Adipocyte (in vitro differentiated cells): ENCODE results near the gene HIVEP1.

Experiments used
- DNase-seq: peaks from one replicate; pipeline ENCODE4 v3.0.0-alpha.2; 2015; ENCODE audit warnings: low read depth
- H3K27me3 ChIP-seq: replicated peaks from 2 replicates; pipeline ENCODE4 v1.7.0; 2013; ENCODE audit warnings: mild to moderate bottlenecking, low read length, moderate library complexity; ENCODE audit not compliant: control insufficient read depth, insufficient read depth
- H3K36me3 ChIP-seq: 2 replicates; pipeline ENCODE4 v1.7.0; 2013; ENCODE audit warnings: low read length, mild to moderate bottlenecking, moderate library complexity; ENCODE audit not compliant: control insufficient read depth, insufficient read depth, severe bottlenecking
- H3K4me1 ChIP-seq: 2 replicates; pipeline ENCODE4 v1.7.0; 2013; ENCODE audit warnings: mild to moderate bottlenecking, low read length, moderate library complexity; ENCODE audit not compliant: control insufficient read depth, insufficient read depth
- H3K4me3 ChIP-seq: 2 replicates; pipeline ENCODE4 v1.7.0; 2013; ENCODE audit warnings: mild to moderate bottlenecking, low read length, moderate library complexity
- H3K9ac ChIP-seq: 2 replicates; pipeline ENCODE4 v1.7.0; 2013; ENCODE audit warnings: mild to moderate bottlenecking, low read length, moderate library complexity
- H3K9me3 ChIP-seq: 2 replicates; pipeline ENCODE4 v1.7.0; 2013; ENCODE audit warnings: mild to moderate bottlenecking, low read length, moderate library complexity; ENCODE audit not compliant: control insufficient read depth

HIVEP1 gene

DNA sequence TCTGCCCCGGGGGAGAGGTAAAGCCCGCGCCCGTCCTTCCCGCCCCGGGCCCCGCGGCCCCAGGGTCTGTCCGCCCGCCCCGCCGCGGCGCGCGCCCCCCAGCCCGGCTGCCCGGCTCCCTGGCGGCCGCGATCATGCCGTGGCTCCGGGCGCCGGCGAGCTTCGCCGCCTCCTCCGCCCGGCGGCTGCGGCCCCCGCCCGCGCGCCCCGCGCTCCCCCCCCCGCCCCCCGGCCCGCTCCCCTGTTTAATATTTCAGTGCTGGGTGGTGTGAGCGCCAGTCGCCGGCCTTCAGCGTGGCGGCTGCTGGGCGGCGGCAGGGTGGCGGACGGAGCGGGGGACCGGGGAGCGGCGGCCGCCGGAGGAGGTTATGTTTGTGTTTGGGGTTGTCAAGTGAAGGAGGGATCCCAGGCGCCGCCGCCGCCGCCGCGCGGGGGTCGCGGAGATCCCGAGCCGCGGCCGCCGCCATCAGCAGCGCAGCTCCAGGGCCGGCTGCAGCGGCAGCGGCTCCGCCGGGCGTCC lies at the start of gene HIVEP1:
Gene HIVEP1 (plus strand): TSS at position 275 of the 520 bp plus-strand sequence. CDS start 3,317 bp downstream, outside the sequence.
- Histone ChIP-seq H3K36me3 (peaks cover 9% of the 10 kb centered on the region), H3K9me3 (no peaks in the 10 kb centered on the region), H3K27me3 (no peaks in the 10 kb centered on the region), H3K4me3 (peak within 1 kb of the TSS; percentile 83), H3K4me1 (peaks cover 31% of the 10 kb centered on the region), H3K9ac (peak within 1 kb of the TSS; percentile 87)
- no peak for DNase-seq

DNA sequence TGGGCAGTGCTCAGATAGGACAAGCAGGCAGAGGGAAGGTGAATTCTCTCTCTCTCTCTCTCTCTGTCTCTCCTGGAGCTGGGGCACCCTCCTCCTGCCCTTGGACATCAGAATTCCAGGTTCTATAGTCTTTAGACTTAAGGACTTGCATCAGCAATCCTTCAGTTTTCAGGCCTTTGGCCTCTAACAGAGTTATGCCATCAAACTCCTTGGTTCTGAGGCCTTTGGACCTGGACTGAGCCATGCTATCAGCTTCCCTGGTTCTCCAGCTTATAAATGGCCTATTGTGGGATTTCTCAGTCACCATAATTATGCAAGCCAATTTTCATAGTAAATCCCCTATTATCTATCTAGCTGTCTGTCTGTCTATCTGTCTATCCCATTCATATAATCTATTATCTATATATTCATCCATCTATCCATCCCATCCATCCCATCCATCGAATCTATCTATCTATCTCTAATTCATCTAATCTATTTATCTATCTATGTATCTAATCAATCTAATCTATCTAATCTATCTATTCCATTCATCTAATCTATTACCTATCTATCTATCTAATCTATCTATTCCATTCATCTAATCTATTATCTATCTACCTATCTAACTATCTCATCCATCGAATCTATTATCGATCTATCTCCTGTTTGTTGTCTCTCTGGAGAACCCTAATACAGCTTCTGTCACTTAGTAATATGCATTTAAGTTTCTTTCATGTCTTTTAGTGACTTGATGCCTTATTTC lies 48.2 kb upstream of the HIVEP1 start:
- Histone ChIP-seq H3K27me3 (no peaks in the 10 kb centered on the region), H3K4me3 (no peak overlapping the region), H3K36me3 (no peaks in the 10 kb centered on the region), H3K9ac (no peak overlapping the region), H3K4me1 (peaks cover 10% of the 10 kb centered on the region), H3K9me3 (no peaks in the 10 kb centered on the region)
- no peak for DNase-seq

DNA sequence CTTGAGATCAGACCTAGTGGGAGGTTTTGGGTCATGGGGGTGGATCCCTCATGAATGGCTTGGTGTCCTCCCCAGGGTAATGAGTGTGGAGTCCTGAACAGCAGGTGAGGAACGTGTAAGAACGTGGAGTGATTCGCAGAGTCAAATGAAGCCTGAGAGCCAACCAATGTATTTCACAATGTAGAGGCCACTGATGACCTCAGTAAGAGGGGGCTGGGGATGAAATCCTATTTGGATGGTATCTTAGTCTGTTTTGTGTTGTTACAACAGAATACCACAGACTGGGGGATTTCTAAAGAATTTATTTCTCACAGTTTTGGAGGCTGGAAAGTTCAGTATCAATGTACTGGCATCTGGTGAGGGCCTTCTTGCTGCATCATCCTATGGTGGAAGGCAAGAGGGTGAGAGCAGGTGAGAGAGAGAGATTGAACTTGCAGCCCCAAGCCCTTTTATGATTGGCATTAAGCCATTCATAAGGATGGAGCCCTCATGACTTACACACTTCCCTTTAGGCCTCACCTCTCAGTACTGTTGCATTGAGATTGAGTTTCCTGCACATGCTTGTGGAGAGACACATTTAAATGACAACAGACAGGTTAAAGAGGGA lies 47.3 kb upstream of the HIVEP1 start:
- no peak overlapping the region for H3K4me3 ChIP-seq
- no peaks in the 10 kb centered on the region for H3K36me3 ChIP-seq
- peaks cover 17% of the 10 kb centered on the region for H3K4me1 ChIP-seq
- no peak overlapping the region for H3K9ac ChIP-seq
- H3K27me3 ChIP-seq, result no peaks in the 10 kb centered on the region
- no peak for DNase-seq
- no peaks in the 10 kb centered on the region for H3K9me3 ChIP-seq

DNA sequence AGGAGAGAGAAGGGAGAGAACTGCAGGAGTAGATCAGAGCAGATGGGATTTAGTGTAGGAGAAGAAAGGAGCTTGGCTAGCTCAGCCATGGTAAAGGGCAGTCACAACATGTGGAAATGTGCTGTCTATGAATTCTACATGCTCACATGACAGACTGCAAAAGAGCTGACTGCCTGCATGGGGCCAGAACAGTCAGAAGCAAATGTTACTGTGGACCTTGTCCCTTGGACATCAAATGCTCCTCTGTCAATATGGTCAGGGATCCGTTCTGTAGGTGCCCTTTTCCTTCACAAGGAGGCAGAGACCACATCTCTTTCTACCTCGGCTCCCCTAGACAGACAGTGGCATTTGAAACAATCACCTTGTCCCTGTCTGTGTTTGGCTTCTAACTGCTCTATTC lies 46.6 kb upstream of the HIVEP1 start:
- H3K27me3 ChIP-seq, result no peaks in the 10 kb centered on the region
- no peaks in the 10 kb centered on the region for H3K36me3 ChIP-seq
- no peak overlapping the region for H3K9ac ChIP-seq
- H3K9me3 ChIP-seq, result no peaks in the 10 kb centered on the region
- DNase-seq, result no peak
- H3K4me1 ChIP-seq, result peaks cover 22% of the 10 kb centered on the region
- no peak overlapping the region for H3K4me3 ChIP-seq

DNA sequence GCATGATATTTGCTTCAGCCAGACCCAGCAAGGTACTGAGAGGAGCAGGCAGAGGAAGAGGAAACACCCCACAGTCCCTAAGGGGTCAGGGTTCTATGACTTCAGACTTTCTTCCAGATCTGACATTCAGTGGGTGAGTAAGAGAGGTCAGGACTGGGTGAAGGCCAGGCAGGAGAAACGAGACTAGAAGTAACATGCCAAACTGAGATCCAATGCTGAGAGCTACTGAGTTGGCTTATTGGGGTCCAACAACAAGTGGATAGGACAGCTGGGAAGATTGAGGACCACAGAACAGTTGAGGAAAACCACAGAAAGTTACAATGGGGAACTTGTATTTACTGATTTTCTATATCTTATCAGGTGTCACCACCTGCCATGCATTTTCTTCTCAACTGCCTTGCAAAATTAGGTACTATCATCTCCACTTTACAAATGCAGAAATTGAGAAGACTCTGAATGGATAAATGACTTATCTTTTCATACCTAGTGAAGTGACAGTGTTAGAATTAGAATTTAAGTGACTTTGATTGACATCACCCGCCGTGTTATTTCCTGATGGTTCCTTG lies 43.8 kb upstream of the HIVEP1 start:
- no peak for DNase-seq
- no peaks in the 10 kb centered on the region for H3K27me3 ChIP-seq
- peak overlapping the region; percentile 69 for H3K4me3 ChIP-seq
- peaks cover 38% of the 10 kb centered on the region for H3K4me1 ChIP-seq
- peak overlapping the region; percentile 68 for H3K9ac ChIP-seq
- H3K36me3 ChIP-seq, result no peaks in the 10 kb centered on the region
- H3K9me3 ChIP-seq, result no peaks in the 10 kb centered on the region

DNA sequence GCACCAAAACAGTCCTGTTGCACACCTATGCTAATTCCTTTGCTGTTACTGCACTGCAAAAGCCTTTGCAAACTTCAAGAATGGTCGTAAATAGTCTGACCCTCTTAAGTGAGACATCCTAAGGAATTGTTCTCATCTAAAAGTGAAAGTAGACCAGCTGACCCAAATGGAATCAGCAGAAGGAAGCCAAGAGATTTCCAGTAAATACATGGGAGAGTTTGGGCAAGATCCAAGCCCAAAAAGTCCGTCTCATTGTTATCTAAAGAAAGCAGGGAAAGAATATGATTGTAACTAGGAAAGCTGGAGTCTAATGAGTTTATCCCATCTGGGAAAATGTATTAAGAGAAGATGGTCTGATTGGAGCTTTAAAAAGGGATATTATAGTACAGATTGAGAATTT lies 43.0 kb upstream of the HIVEP1 start:
- Histone ChIP-seq H3K9me3 (no peaks in the 10 kb centered on the region), H3K4me3 (peak overlapping the region; percentile 69), H3K4me1 (peaks cover 46% of the 10 kb centered on the region), H3K36me3 (no peaks in the 10 kb centered on the region), H3K27me3 (no peaks in the 10 kb centered on the region), H3K9ac (peak overlapping the region; percentile 68)
- DNase-seq, result peak; percentile 36

DNA sequence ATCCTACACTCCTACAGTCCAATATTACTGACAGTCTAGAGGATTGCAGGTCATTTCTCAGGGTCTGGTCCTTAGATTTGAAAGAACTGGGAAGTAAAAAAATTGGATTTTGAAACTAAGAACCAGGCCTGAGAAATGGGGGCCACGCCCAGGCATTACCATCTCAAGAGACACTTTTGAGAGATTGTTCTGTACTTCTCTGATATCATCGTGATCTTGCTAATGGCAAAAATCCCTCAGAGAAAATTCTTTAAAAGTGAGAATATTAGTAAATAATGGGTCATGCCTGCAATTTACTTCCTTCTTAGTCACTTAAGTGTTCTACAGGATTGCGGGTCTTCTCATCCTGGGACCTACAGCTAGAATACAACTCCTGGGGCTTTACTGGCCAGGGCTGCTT lies 42.0 kb upstream of the HIVEP1 start:
- Histone ChIP-seq H3K27me3 (no peaks in the 10 kb centered on the region), H3K4me3 (no peak overlapping the region), H3K9me3 (no peaks in the 10 kb centered on the region), H3K9ac (peak overlapping the region; percentile 40), H3K4me1 (peaks cover 46% of the 10 kb centered on the region), H3K36me3 (no peaks in the 10 kb centered on the region)
- no peak for DNase-seq

DNA sequence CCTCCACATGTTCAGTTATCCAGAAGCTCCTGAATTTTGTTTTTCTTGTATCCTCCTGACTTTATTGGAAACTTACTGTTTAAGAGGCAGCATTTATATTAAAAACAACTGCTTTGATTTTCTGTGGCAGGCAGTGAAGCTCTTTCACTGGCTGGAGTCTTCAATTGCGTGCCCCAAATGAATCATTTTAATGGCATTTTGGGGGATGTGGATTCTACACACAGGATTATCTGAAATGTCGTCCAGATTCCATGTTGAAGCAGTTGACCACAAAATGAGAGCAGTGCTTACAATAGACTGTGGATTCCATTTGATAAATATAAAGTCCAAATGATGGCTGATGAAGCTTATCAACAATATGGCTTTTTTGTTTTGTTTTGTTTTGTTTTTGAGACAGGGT lies 41.0 kb upstream of the HIVEP1 start:
- Histone ChIP-seq H3K9me3 (no peaks in the 10 kb centered on the region), H3K4me1 (peaks cover 46% of the 10 kb centered on the region), H3K36me3 (no peaks in the 10 kb centered on the region), H3K27me3 (no peaks in the 10 kb centered on the region), H3K4me3 (no peak overlapping the region), H3K9ac (no peak overlapping the region)
- DNase-seq, result peak; percentile 85

DNA sequence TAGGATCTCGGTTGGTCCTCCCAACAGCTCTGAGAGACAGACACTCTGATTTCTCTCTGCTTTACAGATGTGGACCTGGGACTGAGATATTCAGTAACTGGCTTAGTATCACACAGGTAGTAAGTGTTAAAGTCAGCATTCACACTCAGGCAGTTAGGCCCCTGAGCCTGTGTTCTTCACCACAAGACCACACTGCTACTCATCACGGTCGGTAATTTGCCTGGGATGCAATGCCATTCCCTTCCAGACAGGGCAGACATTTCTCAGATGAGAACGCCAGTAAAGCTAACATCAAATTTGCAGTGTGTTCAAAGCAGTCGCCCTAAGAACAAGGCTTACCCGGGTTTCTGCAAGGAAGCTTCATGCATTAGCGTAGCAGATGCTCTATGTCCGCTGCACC lies 39.8 kb upstream of the HIVEP1 start:
- Histone ChIP-seq H3K27me3 (no peaks in the 10 kb centered on the region), H3K4me3 (no peak overlapping the region), H3K36me3 (no peaks in the 10 kb centered on the region), H3K9me3 (no peaks in the 10 kb centered on the region), H3K4me1 (peaks cover 46% of the 10 kb centered on the region), H3K9ac (no peak overlapping the region)
- no peak for DNase-seq

DNA sequence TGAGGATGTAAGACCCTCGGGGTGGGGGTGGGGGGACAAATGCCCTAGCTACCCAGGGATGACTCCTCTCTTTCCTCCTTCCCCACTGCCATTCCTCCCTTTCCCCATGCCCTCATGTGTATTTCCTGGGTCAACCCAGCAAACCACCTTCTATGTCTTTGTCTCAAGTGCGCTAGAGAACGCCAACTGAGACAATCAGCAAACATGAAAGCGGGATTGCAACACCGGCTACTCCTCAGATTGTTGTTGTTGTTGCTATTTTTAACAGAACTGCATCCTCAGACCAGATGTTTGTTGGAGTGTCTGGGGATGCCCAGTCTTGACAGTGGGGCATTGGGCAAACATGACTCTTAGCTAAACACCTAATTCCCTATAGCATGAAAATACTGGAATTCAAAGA lies 39.3 kb upstream of the HIVEP1 start:
- Histone ChIP-seq H3K27me3 (no peaks in the 10 kb centered on the region), H3K36me3 (no peaks in the 10 kb centered on the region), H3K9ac (no peak overlapping the region), H3K4me1 (peaks cover 46% of the 10 kb centered on the region), H3K4me3 (no peak overlapping the region), H3K9me3 (no peaks in the 10 kb centered on the region)
- DNase-seq, result peak; percentile 43

DNA sequence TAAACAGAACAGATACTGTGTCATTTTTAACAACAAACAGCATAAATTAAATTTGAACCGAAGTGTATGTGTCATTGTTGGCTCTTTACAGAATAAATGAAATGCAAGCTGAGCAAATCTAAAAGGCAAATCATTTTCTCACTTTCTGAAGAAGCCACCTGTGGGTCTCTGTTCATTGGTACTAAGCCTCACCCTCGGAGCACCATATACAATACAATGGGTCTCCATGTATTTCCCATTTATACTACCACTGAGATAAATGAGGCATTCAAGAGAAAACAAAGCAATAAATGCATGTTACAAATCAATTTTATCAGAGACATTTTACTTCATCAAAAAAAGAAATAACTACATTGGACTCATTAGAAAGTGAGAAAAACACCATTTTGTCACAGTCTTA lies 38.9 kb upstream of the HIVEP1 start:
- H3K4me3 ChIP-seq, result no peak overlapping the region
- H3K9me3 ChIP-seq, result no peaks in the 10 kb centered on the region
- H3K9ac ChIP-seq, result no peak overlapping the region
- no peaks in the 10 kb centered on the region for H3K27me3 ChIP-seq
- DNase-seq, result no peak
- no peaks in the 10 kb centered on the region for H3K36me3 ChIP-seq
- H3K4me1 ChIP-seq, result peaks cover 42% of the 10 kb centered on the region
